ENCODE results near the gene PCNX2. TPM values are rescaled to one million over a fixed set of nuclear protein-coding genes. Genes with fewer than 3 reads are reported as not detected.

The PCNX2 gene
- total and polyA plus RNA-seq, 2 of the 13 experiments (the other 11 are each of a cell fraction or from before 2014, with no cell fraction given) = 0.11 to 0.42 TPM

GRCh38 chr1:233230011-233230410, 65.5 kb downstream of the PCNX2 start:
- Histone ChIP-seq H3K4me2 (ENCODE audit: low read depth, low read length) (no peak overlapping the region), H3K36me3 (replicated peaks in 1 of 2; ENCODE audit: control insufficient read depth in 1 of 2, insufficient read depth in 2 of 2, low read length in 2 of 2) (no peaks in the 10 kb centered on the region), H3K27me3 (ENCODE audit: control insufficient read depth in 1 of 2, insufficient read depth in 2 of 2, low read length in 2 of 2) (no peaks in the 10 kb centered on the region), H4K20me1 (ENCODE audit: insufficient read depth, low read length) (no peaks in the 10 kb centered on the region), H3K27ac (ENCODE audit: extremely low read length, insufficient read depth, low read length) (no peak overlapping the region), H3K4me1 (ENCODE audit: insufficient read depth, low read length) (no peaks in the 10 kb centered on the region), H3K9ac (ENCODE audit: insufficient read depth, low read depth, low read length) (no peak overlapping the region), H3K9me3 (ENCODE audit: low read length) (no peaks in the 10 kb centered on the region), H3K4me3 (replicated peaks in 1 of 3; ENCODE audit: insufficient read depth in 1 of 3, low read depth in 2 of 3, low read length in 3 of 3) (no peak overlapping the region), H3K79me2 (ENCODE audit: insufficient read depth, low read length) (no peaks in the 10 kb centered on the region), H2AFZ (ENCODE audit: low read length) (no peak overlapping the region)
- DNase-seq (ENCODE audit: low spot score) (no peak), ATAC-seq (no peak), FAIRE-seq (no peak)
- TF ChIP-seq ZNF230 (CRISPR knock-in tag; IDR thresholded peaks at IDR 0.05) (no peak), ZNF326 (CRISPR knock-in tag; IDR thresholded peaks at IDR 0.05; ENCODE audit: borderline replicate concordance) (no peak), SRSF4 (IDR thresholded peaks at IDR 0.05; ENCODE audit: low read depth, low read length, poor library complexity, severe bottlenecking) (no peak), ZNF646 (CRISPR knock-in tag; IDR thresholded peaks at IDR 0.05) (no peak), FOSL1 (CRISPR knock-in tag; IDR thresholded peaks at IDR 0.05; ENCODE audit: borderline replicate concordance) (no peak), ZFY (CRISPR knock-in tag; IDR thresholded peaks at IDR 0.05) (no peak), GLI4 (CRISPR knock-in tag; IDR thresholded peaks at IDR 0.05; ENCODE audit: borderline replicate concordance) (no peak)
- TF ChIP-seq, protein P1, sequence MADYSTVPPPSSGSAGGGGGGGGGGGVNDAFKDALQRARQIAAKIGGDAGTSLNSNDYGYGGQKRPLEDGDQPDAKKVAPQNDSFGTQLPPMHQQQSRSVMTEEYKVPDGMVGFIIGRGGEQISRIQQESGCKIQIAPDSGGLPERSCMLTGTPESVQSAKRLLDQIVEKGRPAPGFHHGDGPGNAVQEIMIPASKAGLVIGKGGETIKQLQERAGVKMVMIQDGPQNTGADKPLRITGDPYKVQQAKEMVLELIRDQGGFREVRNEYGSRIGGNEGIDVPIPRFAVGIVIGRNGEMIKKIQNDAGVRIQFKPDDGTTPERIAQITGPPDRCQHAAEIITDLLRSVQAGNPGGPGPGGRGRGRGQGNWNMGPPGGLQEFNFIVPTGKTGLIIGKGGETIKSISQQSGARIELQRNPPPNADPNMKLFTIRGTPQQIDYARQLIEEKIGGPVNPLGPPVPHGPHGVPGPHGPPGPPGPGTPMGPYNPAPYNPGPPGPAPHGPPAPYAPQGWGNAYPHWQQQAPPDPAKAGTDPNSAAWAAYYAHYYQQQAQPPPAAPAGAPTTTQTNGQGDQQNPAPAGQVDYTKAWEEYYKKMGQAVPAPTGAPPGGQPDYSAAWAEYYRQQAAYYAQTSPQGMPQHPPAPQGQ (CRISPR knock-in tag; IDR thresholded peaks at IDR 0.05; ENCODE audit: borderline replicate concordance) = no peak
- TF ChIP-seq, protein P2, sequence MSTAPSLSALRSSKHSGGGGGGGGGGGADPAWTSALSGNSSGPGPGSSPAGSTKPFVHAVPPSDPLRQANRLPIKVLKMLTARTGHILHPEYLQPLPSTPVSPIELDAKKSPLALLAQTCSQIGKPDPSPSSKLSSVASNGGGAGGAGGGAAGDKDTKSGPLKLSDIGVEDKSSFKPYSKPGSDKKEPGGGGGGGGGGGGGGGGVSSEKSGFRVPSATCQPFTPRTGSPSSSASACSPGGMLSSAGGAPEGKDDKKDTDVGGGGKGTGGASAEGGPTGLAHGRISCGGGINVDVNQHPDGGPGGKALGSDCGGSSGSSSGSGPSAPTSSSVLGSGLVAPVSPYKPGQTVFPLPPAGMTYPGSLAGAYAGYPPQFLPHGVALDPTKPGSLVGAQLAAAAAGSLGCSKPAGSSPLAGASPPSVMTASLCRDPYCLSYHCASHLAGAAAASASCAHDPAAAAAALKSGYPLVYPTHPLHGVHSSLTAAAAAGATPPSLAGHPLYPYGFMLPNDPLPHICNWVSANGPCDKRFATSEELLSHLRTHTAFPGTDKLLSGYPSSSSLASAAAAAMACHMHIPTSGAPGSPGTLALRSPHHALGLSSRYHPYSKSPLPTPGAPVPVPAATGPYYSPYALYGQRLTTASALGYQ (CRISPR knock-in tag; IDR thresholded peaks at IDR 0.05) = no peak
- intact Hi-C loops (cut with micrococcal nuclease; ENCODE audit: unreplicated experiment) (no loop called here), in situ Hi-C loops (cut with HindIII; ENCODE audit: extremely low pct_ligation_motif_present, low pct_unique_long_range_greater_than_20kb) (loop anchor here (25.0 kb wide), 2 partner anchors 1368 to 1468 kb away; no protein-coding TSS in a partner anchor)
- WGBS (ENCODE audit: low lambda C conversion rate) = 13% methylated on average over 2 of the region's 2 CpGs
- ChIA-PET POLR2A (no interaction called here), CTCF (ENCODE audit: low intra/inter-chr PET ratio, low total read pairs) (no interaction called here)
- BruUV-seq (replicated peaks) = no TSS peak
